GM18951 (cell line): ENCODE results near the gene STXBP4.

ENCODE experiments used
- POLR2A ChIP-seq: IDR thresholded peaks from 4 replicates; pipeline ENCODE4 v1.6.1; 2011; ENCODE audit warnings: mild to moderate bottlenecking; ENCODE audit not compliant: insufficient read length, insufficient read depth; ENCODE audit errors: extremely low read depth
- in situ Hi-C: fragments of 300-500 bp; cut with MboI; formaldehyde crosslinking; loops from one replicate; pipeline ENCODE4 v1.12.0; 2022; ENCODE audit warnings: low sequenced_read_pairs, mixed read lengths, inconsistent platforms; ENCODE audit not compliant: unreplicated experiment

Gene STXBP4

GRCh38 chr17:55198690-55199370 lies 230.3 kb downstream of the STXBP4 start:
- no peak for TF ChIP-seq POLR2A
- in situ Hi-C loops = no loop called here

GRCh38 chr17:55200904-55201303 lies 232.3 kb downstream of the STXBP4 start:
- in situ Hi-C loops = no loop called here
- no peak for TF ChIP-seq POLR2A

GRCh38 chr17:55201308-55201932 lies 232.9 kb downstream of the STXBP4 start:
- in situ Hi-C loops = no loop called here

GRCh38 chr17:55202896-55203295 lies 234.3 kb downstream of the STXBP4 start:
- no peak for TF ChIP-seq POLR2A
- in situ Hi-C loops = no loop called here

More at GRCh38 chr17:55201308-55201932, 232.9 kb downstream of the STXBP4 start:
- no peak for TF ChIP-seq POLR2A

GRCh38 chr17:55208078-55208812 lies 239.7 kb downstream of the STXBP4 start:
- TF ChIP-seq POLR2A = no peak
- in situ Hi-C loops = no loop called here

- in situ Hi-C loops = no loop called here
- TF ChIP-seq POLR2A = no peak
Measured at GRCh38 chr17:55210292-55210691, 241.7 kb downstream of the STXBP4 start.

- in situ Hi-C loops = no loop called here
- TF ChIP-seq POLR2A = no peak
Measured at GRCh38 chr17:55212880-55213279, 244.3 kb downstream of the STXBP4 start.

- in situ Hi-C loops = no loop called here
- TF ChIP-seq POLR2A = no peak
Measured at GRCh38 chr17:55215711-55216110, 247.1 kb downstream of the STXBP4 start.

GRCh38 chr17:55216888-55217287 lies 248.3 kb downstream of the STXBP4 start:
- no peak for TF ChIP-seq POLR2A
- in situ Hi-C loops = no loop called here

- in situ Hi-C loops = no loop called here
- TF ChIP-seq POLR2A = no peak
Measured at GRCh38 chr17:55219459-55219858, 250.9 kb downstream of the STXBP4 start.

GRCh38 chr17:55219934-55220333 lies 251.4 kb downstream of the STXBP4 start:
- in situ Hi-C loops = no loop called here
- no peak for TF ChIP-seq POLR2A
